Measurements from ENCODE around the gene HSD17B14.

- TF ChIP-seq, protein P1, sequence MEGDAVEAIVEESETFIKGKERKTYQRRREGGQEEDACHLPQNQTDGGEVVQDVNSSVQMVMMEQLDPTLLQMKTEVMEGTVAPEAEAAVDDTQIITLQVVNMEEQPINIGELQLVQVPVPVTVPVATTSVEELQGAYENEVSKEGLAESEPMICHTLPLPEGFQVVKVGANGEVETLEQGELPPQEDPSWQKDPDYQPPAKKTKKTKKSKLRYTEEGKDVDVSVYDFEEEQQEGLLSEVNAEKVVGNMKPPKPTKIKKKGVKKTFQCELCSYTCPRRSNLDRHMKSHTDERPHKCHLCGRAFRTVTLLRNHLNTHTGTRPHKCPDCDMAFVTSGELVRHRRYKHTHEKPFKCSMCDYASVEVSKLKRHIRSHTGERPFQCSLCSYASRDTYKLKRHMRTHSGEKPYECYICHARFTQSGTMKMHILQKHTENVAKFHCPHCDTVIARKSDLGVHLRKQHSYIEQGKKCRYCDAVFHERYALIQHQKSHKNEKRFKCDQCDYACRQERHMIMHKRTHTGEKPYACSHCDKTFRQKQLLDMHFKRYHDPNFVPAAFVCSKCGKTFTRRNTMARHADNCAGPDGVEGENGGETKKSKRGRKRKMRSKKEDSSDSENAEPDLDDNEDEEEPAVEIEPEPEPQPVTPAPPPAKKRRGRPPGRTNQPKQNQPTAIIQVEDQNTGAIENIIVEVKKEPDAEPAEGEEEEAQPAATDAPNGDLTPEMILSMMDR (IDR thresholded peaks at IDR 0.05; ENCODE audit: low read depth, low read length), result no peak
- no peak for TF ChIP-seq EZH2phosphoT487 (IDR thresholded peaks at IDR 0.05; ENCODE audit: low read depth)
Measured at GRCh38 chr19:48821633-48822032, 14.7 kb downstream of the HSD17B14 start.

Data from OCI-LY3 (cell line).